Retina (tissue), 1 donor: ENCODE data around the gene HRC.
"Not testable (repeated sequence)": the region's sequence is repeated elsewhere in the genome, so short reads cannot be mapped to it uniquely, and the experiment has no call there.

Experiments
- DNase-seq: peaks from one replicate; pipeline ENCODE4 v3.0.0-alpha.2; 2016

Gene HRC

GRCh38 chr19:49157445-49158224 is 2.4 kb upstream of the HRC start, which contains the start of gene TRPM4:
Gene TRPM4, plus strand, starts transcription at chr19:49157792. Its CDS starts 75 bp downstream, at chr19:49157867.
- peak; percentile 81 for DNase-seq

- DNase-seq = no peak
Observed at GRCh38 chr19:49155820-49156346, 687 bp upstream of the HRC start.

- DNase-seq = no peak
Observed at GRCh38 chr19:49154279-49154678, 917 bp downstream of the HRC start.

GRCh38 chr19:49153167-49153809 is 1.9 kb downstream of the HRC start:
- DNase-seq = no peak

- no peak for DNase-seq
Observed at GRCh38 chr19:49152119-49152550, 3.1 kb downstream of the HRC start.

GRCh38 chr19:49151267-49152118 is 3.7 kb downstream of the HRC start:
- peak; percentile 44 for DNase-seq

- DNase-seq = no peak
Observed at GRCh38 chr19:49150944-49151243, 4.3 kb downstream of the HRC start.

- DNase-seq = peak; percentile 99
Observed at GRCh38 chr19:49150106-49150943, 4.9 kb downstream of the HRC start.

- peak; percentile 97 for DNase-seq
Observed at GRCh38 chr19:49149652-49150105, 5.5 kb downstream of the HRC start.

GRCh38 chr19:49148784-49149651 is 6.2 kb downstream of the HRC start:
- DNase-seq = peak; percentile 94

- DNase-seq = no peak
Observed at GRCh38 chr19:49148044-49148682, 7.0 kb downstream of the HRC start.

GRCh38 chr19:49146408-49146770 is 8.8 kb downstream of the HRC start:
- DNase-seq = not testable (repeated sequence)

GRCh38 chr19:49145573-49146407 is 9.4 kb downstream of the HRC start:
- peak; percentile 92 for DNase-seq

GRCh38 chr19:49142866-49143335 is 12.3 kb downstream of the HRC start:
- DNase-seq = peak; percentile 92

- no peak for DNase-seq
Observed at GRCh38 chr19:49141352-49141751, 13.8 kb downstream of the HRC start.

- no peak for DNase-seq
Observed at GRCh38 chr19:49140951-49141350, 14.2 kb downstream of the HRC start.

- no peak for DNase-seq
Observed at GRCh38 chr19:49136771-49137171, 18.4 kb downstream of the HRC start.

- no peak for DNase-seq
Observed at GRCh38 chr19:49135686-49136085, 19.5 kb downstream of the HRC start.

- peak; percentile 79 for DNase-seq
Observed at GRCh38 chr19:49133621-49134454, 21.4 kb downstream of the HRC start.
